Measurements from ENCODE around the gene KCNG4. TPM values are rescaled to one million over a fixed set of nuclear protein-coding genes. Genes with fewer than 3 reads are reported as not detected.

Gene KCNG4
- total and polyA plus RNA-seq, 4 donors: not detected

GRCh38 chr16:84174396-84174795 is 65.4 kb downstream of the KCNG4 start:
- no peak overlapping the region for H3K9ac ChIP-seq (ENCODE audit: low read depth in 1 of 2, low read length in 2 of 2)

More at GRCh38 chr16:84174396-84174795, 65.4 kb downstream of the KCNG4 start:
- no peak for DNase-seq (ENCODE audit: low spot score)
- H3K27me3 ChIP-seq (ENCODE audit: control insufficient read depth in 4 of 4, insufficient read depth in 4 of 4, low read length in 3 of 4): no peaks in the 10 kb centered on the region
- no peak overlapping the region for H3K27ac ChIP-seq (ENCODE audit: low read depth in 1 of 2, low read length in 2 of 2)
- peaks cover 0 to 21% (median 13%) of the 10 kb centered on the region in 4 donors for H3K4me1 ChIP-seq (ENCODE audit: control insufficient read depth in 4 of 4, insufficient read depth in 4 of 4, low read length in 3 of 4)
- no peak overlapping the region for H3K4me3 ChIP-seq (ENCODE audit: low read depth in 1 of 3, low read length in 3 of 3)
- WGBS: 76% methylated on average over 11 of the region's 11 CpGs
- no peaks in the 10 kb centered on the region for H3K9me3 ChIP-seq (ENCODE audit: control insufficient read depth in 4 of 4, low read length in 3 of 4)
- no peak for TF ChIP-seq ZBTB33 (IDR thresholded peaks at IDR 0.05)
- TF ChIP-seq TAF1 (conservative IDR thresholded peaks at IDR 0.05): no peak
- no peak for TF ChIP-seq CTCF (IDR thresholded peaks at IDR 0.05; ENCODE audit: low read depth, low read length, missing input control)
- TF ChIP-seq HNF4G (IDR thresholded peaks at IDR 0.05): no peak
- TF ChIP-seq NR2F2 (IDR thresholded peaks at IDR 0.05): no peak
- no peak for TF ChIP-seq YY1 (IDR thresholded peaks at IDR 0.05)
- TF ChIP-seq EGR1 (IDR thresholded peaks at IDR 0.05; ENCODE audit: low read depth in 2 of 2): no peak
- TF ChIP-seq JUND (IDR thresholded peaks at IDR 0.05): no peak
- TF ChIP-seq GABPA (IDR thresholded peaks at IDR 0.05 in 1 of 2, conservative IDR thresholded peaks at IDR 0.05 in 1 of 2): no peak
- no peak for TF ChIP-seq SP1 (IDR thresholded peaks at IDR 0.05)
- TF ChIP-seq MAX (IDR thresholded peaks at IDR 0.05): no peak
- no peak for TF ChIP-seq FOXA2 (IDR thresholded peaks at IDR 0.05)
- TF ChIP-seq FOXA1 (IDR thresholded peaks at IDR 0.05): no peak
- TF ChIP-seq HNF4A (conservative IDR thresholded peaks at IDR 0.05): no peak
- TF ChIP-seq REST (IDR thresholded peaks at IDR 0.05): no peak
- TF ChIP-seq RXRA (IDR thresholded peaks at IDR 0.05): no peak
- TF ChIP-seq RAD21 (IDR thresholded peaks at IDR 0.05): no peak
- TF ChIP-seq ATF3 (IDR thresholded peaks at IDR 0.05): no peak
- peaks cover 0 to 13% (median 1%) of the 10 kb centered on the region in 4 donors for H3K36me3 ChIP-seq (ENCODE audit: control insufficient read depth in 4 of 4, insufficient read depth in 3 of 4, low read depth in 1 of 4, low read length in 3 of 4)

Data from liver (tissue), 9 donors.